Measurements from ENCODE around the gene SLC16A12.
A peak's percentile ranks its signal among the peaks of the same experiment; 100 is the strongest.

The SLC16A12 gene

GRCh38 chr10:89555688-89556445 is 20.5 kb upstream of the SLC16A12 start:
- DNase-seq (ENCODE audit: extremely low read depth, low read depth) = no peak
- no peak; the same call in 1 of the 2 replicates for TF ChIP-seq CTCF (IDR thresholded peaks at IDR 0.05; ENCODE audit: low read depth, low read length)

GRCh38 chr10:89554433-89554832 is 19.0 kb upstream of the SLC16A12 start:
- no peak for DNase-seq (ENCODE audit: extremely low read depth, low read depth)
- no peak for TF ChIP-seq CTCF (IDR thresholded peaks at IDR 0.05; ENCODE audit: low read depth, low read length)

- peak; percentile 61 for DNase-seq (ENCODE audit: extremely low read depth, low read depth)
- no peak for TF ChIP-seq CTCF (IDR thresholded peaks at IDR 0.05; ENCODE audit: low read depth, low read length)
Observed at GRCh38 chr10:89553064-89553734, 17.8 kb upstream of the SLC16A12 start.

GRCh38 chr10:89552213-89552612 is 16.8 kb upstream of the SLC16A12 start:
- DNase-seq (ENCODE audit: extremely low read depth, low read depth) = no peak
- no peak for TF ChIP-seq CTCF (IDR thresholded peaks at IDR 0.05; ENCODE audit: low read depth, low read length)

GRCh38 chr10:89550509-89550908 is 15.1 kb upstream of the SLC16A12 start:
- TF ChIP-seq CTCF (IDR thresholded peaks at IDR 0.05; ENCODE audit: low read depth, low read length) = no peak
- DNase-seq (ENCODE audit: extremely low read depth, low read depth) = no peak

- TF ChIP-seq CTCF (IDR thresholded peaks at IDR 0.05; ENCODE audit: low read depth, low read length) = no peak
Observed at GRCh38 chr10:89549510-89549909, 14.1 kb upstream of the SLC16A12 start.

GRCh38 chr10:89548673-89549072 is 13.3 kb upstream of the SLC16A12 start:
- no peak for TF ChIP-seq CTCF (IDR thresholded peaks at IDR 0.05; ENCODE audit: low read depth, low read length)
- DNase-seq (ENCODE audit: extremely low read depth, low read depth) = no peak

More at GRCh38 chr10:89549510-89549909, 14.1 kb upstream of the SLC16A12 start:
- DNase-seq (ENCODE audit: extremely low read depth, low read depth) = no peak
